Measurements from ENCODE around the gene CDO1.

Gene CDO1

GRCh38 chr5:115816226-115817081 lies at the start of gene CDO1:
Gene CDO1, minus strand, starts transcription at chr5:115816659. Its CDS starts 262 bp downstream, at chr5:115816397.
- no peak for DNase-seq (ENCODE audit: low read depth in 2 of 3, low spot score in 2 of 3)

GRCh38 chr5:115859378-115859777 lies 42.9 kb upstream of the CDO1 start:
- DNase-seq (ENCODE audit: low read depth in 2 of 3, low spot score in 2 of 3), result no peak

GRCh38 chr5:115858396-115858795 lies 41.9 kb upstream of the CDO1 start:
- no peak for DNase-seq (ENCODE audit: low read depth in 2 of 3, low spot score in 2 of 3)

- DNase-seq (ENCODE audit: low read depth in 2 of 3, low spot score in 2 of 3), result no peak
Observed at GRCh38 chr5:115857626-115858349, 41.3 kb upstream of the CDO1 start.

- no peak for DNase-seq (ENCODE audit: low read depth in 2 of 3, low spot score in 2 of 3)
Observed at GRCh38 chr5:115857057-115857479, 40.6 kb upstream of the CDO1 start.

GRCh38 chr5:115855959-115856358 lies 39.5 kb upstream of the CDO1 start:
- DNase-seq (ENCODE audit: low read depth in 2 of 3, low spot score in 2 of 3), result no peak

GRCh38 chr5:115854139-115854538 lies 37.7 kb upstream of the CDO1 start:
- no peak for DNase-seq (ENCODE audit: low read depth in 2 of 3, low spot score in 2 of 3)

GRCh38 chr5:115850744-115851416 lies 34.4 kb upstream of the CDO1 start:
- DNase-seq (ENCODE audit: low read depth in 2 of 3, low spot score in 2 of 3), result no peak

- DNase-seq (ENCODE audit: low read depth in 2 of 3, low spot score in 2 of 3), result no peak
Observed at GRCh38 chr5:115849258-115849798, 32.9 kb upstream of the CDO1 start.

GRCh38 chr5:115847290-115847689 lies 30.8 kb upstream of the CDO1 start:
- DNase-seq (ENCODE audit: low read depth in 2 of 3, low spot score in 2 of 3), result no peak

- no peak for DNase-seq (ENCODE audit: low read depth in 2 of 3, low spot score in 2 of 3)
Observed at GRCh38 chr5:115844321-115844817, 27.9 kb upstream of the CDO1 start.

- DNase-seq (ENCODE audit: low read depth in 2 of 3, low spot score in 2 of 3), result no peak
Observed at GRCh38 chr5:115843444-115844130, 27.1 kb upstream of the CDO1 start.

- no peak for DNase-seq (ENCODE audit: low read depth in 2 of 3, low spot score in 2 of 3)
Observed at GRCh38 chr5:115842952-115843351, 26.5 kb upstream of the CDO1 start.

- no peak for DNase-seq (ENCODE audit: low read depth in 2 of 3, low spot score in 2 of 3)
Observed at GRCh38 chr5:115842089-115842935, 25.9 kb upstream of the CDO1 start.

- DNase-seq (ENCODE audit: low read depth in 2 of 3, low spot score in 2 of 3), result peak; percentile 68 to 75 (median 73)
Observed at GRCh38 chr5:115841382-115842088, 25.1 kb upstream of the CDO1 start, which contains the start of the genes AP3S1 and ATG12. Gene AP3S1, plus strand, starts transcription at chr5:115841935. Its CDS starts 103 bp downstream, at chr5:115842038. Gene ATG12, minus strand, starts transcription at chr5:115841565. Its CDS starts 13 bp downstream, at chr5:115841552.

GRCh38 chr5:115840873-115841272 lies 24.4 kb upstream of the CDO1 start:
- no peak for DNase-seq (ENCODE audit: low read depth in 2 of 3, low spot score in 2 of 3)

GRCh38 chr5:115838885-115839518 lies 22.5 kb upstream of the CDO1 start:
- no peak for DNase-seq (ENCODE audit: low read depth in 2 of 3, low spot score in 2 of 3)

GRCh38 chr5:115835481-115835880 lies 19.0 kb upstream of the CDO1 start:
- no peak for DNase-seq (ENCODE audit: low read depth in 2 of 3, low spot score in 2 of 3)
